Measurements from ENCODE around the gene DLG2. TPM values are rescaled to one million over a fixed set of nuclear protein-coding genes. Genes with fewer than 3 reads are reported as not detected.

The DLG2 gene
- total RNA-seq, 2 experiments from 2014 or later = 2.0 to 2.1 TPM

DNA sequence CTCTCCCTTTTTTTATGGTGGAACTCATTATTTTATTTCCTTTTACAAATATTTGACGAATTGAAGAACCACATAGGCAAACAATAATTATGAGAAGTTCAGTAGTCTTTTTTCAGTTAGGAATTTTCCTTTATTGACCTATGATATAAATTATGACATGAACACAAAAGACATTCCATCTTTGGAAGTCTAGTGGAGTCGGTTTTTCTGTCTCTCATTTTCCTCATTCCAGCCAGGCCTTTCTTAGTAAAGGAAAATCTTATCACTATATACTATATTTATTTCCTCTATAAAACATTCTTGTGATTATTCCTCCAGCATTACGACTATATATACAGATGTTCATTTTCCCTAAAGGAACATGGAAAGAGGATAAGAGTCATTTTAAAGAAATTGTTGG, 1046.1 kb downstream of the DLG2 start:
- CTCF ChIA-PET = interaction anchor here (0.6 to 1.1 kb wide), 2 partner anchors 16 to 574 kb away, joined by 4 read pairs; no protein-coding TSS in a partner anchor
- Mint-ChIP-seq H3K4me3 (no peak overlapping the region), H3K27me3 (no peaks in the 10 kb centered on the region), H3K4me1 (ENCODE audit: low read depth) (no peaks in the 10 kb centered on the region), H3K9me3 (no peaks in the 10 kb centered on the region), H3K27ac (no peak overlapping the region), H3K36me3 (ENCODE audit: low read depth) (no peaks in the 10 kb centered on the region)
- no peak for TF ChIP-seq CTCF (IDR thresholded peaks at IDR 0.05)
- no peak overlapping the region for H3K4me3 ChIP-seq (ENCODE audit: low read length)
- POLR2A ChIA-PET = no interaction called here
- intact Hi-C loops (cut with DNase I, micrococcal nuclease) = no loop called here
- H3K36me3 ChIP-seq (ENCODE audit: insufficient read depth, low read length) = no peaks in the 10 kb centered on the region
- ATAC-seq (ENCODE audit: poor library complexity) (no peak), DNase-seq (no peak)
- peaks cover 0 to 7% of the 10 kb centered on the region in 2 experiments for H3K9me3 ChIP-seq (ENCODE audit: control insufficient read depth in 1 of 2, insufficient read depth in 1 of 2, low read length in 2 of 2)
- no peaks in the 10 kb centered on the region for H3K4me1 ChIP-seq (ENCODE audit: insufficient read depth, low read length)
- H3K27ac ChIP-seq (ENCODE audit: low read depth in 1 of 2, low read length in 2 of 2) = no peak overlapping the region
- no peaks in the 10 kb centered on the region for H3K27me3 ChIP-seq (ENCODE audit: control insufficient read depth in 1 of 2, insufficient read depth in 2 of 2, low read length in 2 of 2)

DNA sequence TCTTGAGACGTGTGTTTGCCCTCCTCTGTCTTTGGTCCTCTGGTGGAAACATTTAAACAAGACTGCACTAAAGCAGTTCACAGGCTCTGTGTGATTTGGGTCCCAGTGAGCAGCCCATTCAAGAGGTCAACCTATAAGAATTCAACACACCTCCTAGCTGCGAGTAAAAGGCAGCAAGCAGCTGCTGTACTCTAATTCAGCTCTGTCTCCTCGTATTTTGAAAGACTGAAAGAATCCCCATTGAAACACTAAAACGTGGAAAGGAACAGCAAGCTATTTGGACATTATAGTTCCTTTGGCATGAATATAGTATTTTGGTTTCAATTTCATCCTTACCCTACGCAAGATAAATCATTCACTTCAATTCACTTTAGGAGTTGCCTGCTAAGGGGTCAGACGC, 1046.7 kb downstream of the DLG2 start:
- Mint-ChIP-seq H3K27me3 (no peaks in the 10 kb centered on the region), H3K4me1 (ENCODE audit: low read depth) (no peaks in the 10 kb centered on the region), H3K9me3 (no peaks in the 10 kb centered on the region), H3K36me3 (ENCODE audit: low read depth) (no peaks in the 10 kb centered on the region), H3K4me3 (no peak overlapping the region), H3K27ac (no peak overlapping the region)
- intact Hi-C loops (cut with DNase I, micrococcal nuclease) = no loop called here
- Histone ChIP-seq H3K9me3 (ENCODE audit: control insufficient read depth in 1 of 2, insufficient read depth in 1 of 2, low read length in 2 of 2) (peaks cover 0 to 7% of the 10 kb centered on the region in 2 experiments), H3K36me3 (ENCODE audit: insufficient read depth, low read length) (no peaks in the 10 kb centered on the region), H3K27me3 (ENCODE audit: control insufficient read depth in 1 of 2, insufficient read depth in 2 of 2, low read length in 2 of 2) (no peaks in the 10 kb centered on the region), H3K27ac (ENCODE audit: low read depth in 1 of 2, low read length in 2 of 2) (no peak overlapping the region), H3K4me3 (ENCODE audit: low read length) (no peak overlapping the region), H3K4me1 (ENCODE audit: insufficient read depth, low read length) (no peaks in the 10 kb centered on the region)
- DNase-seq (no peak), ATAC-seq (ENCODE audit: poor library complexity) (no peak)
- CTCF ChIA-PET = interaction anchor here (1.1 kb wide), 1 partner anchor 16 kb away, joined by 4 read pairs; no protein-coding TSS in a partner anchor
- POLR2A ChIA-PET = no interaction called here
- TF ChIP-seq CTCF (IDR thresholded peaks at IDR 0.05) = no peak

DNA sequence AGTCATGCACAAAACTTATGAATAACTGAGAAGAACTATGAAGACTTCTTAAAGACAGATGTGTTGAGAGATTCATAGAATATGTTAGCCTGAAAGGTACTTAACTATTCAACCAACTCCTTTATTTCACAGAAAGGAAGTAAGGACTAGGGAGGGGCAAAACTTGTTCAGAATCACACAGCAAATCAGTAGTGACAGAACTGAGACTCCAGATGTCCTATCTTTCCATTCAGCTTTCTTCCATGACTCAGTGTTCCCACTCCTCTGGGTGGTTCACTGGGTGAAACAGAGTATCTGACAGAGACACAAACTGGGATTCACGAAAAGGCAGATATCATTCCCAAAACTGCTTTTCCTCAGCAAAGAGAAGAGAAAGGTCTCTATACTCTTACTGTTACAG, 1053.3 kb downstream of the DLG2 start:
- CTCF ChIA-PET = interaction anchor here (0.7 to 1.4 kb wide), 2 partner anchors 14 to 28 kb away, joined by 3 to 4 read pairs; no protein-coding TSS in a partner anchor
- intact Hi-C loops (cut with DNase I, micrococcal nuclease) = no loop called here
- H3K27ac ChIP-seq (ENCODE audit: low read depth in 1 of 2, low read length in 2 of 2) = no peak overlapping the region
- no peaks in the 10 kb centered on the region for H3K4me1 ChIP-seq (ENCODE audit: insufficient read depth, low read length)
- H3K4me1 Mint-ChIP-seq (ENCODE audit: low read depth) = no peaks in the 10 kb centered on the region
- no peaks in the 10 kb centered on the region for H3K27me3 Mint-ChIP-seq
- no peak for TF ChIP-seq CTCF (IDR thresholded peaks at IDR 0.05)
- H3K36me3 Mint-ChIP-seq (ENCODE audit: low read depth) = no peaks in the 10 kb centered on the region
- peaks cover 2 to 4% of the 10 kb centered on the region in 2 experiments for H3K9me3 ChIP-seq (ENCODE audit: control insufficient read depth in 1 of 2, insufficient read depth in 1 of 2, low read length in 2 of 2)
- no peak overlapping the region for H3K27ac Mint-ChIP-seq
- ATAC-seq (ENCODE audit: poor library complexity) (no peak), DNase-seq (no peak)
- H3K4me3 ChIP-seq (ENCODE audit: low read length) = no peak overlapping the region
- no peak overlapping the region for H3K4me3 Mint-ChIP-seq
- H3K9me3 Mint-ChIP-seq = peaks cover 9% of the 10 kb centered on the region
- POLR2A ChIA-PET = no interaction called here
- H3K27me3 ChIP-seq (ENCODE audit: control insufficient read depth in 1 of 2, insufficient read depth in 2 of 2, low read length in 2 of 2) = no peaks in the 10 kb centered on the region
- no peaks in the 10 kb centered on the region for H3K36me3 ChIP-seq (ENCODE audit: insufficient read depth, low read length)
